IPS-18a (cell line): ENCODE measurements around the gene DUSP9.
"Not testable (repeated sequence)": the region's sequence is repeated elsewhere in the genome, so short reads cannot be mapped to it uniquely, and the experiment has no call there.

Experiments used
- H3K27ac ChIP-seq: one replicate; pipeline ENCODE4 v1.5.1; 2013; ENCODE audit warnings: low read length
- H3K27me3 ChIP-seq: one replicate; pipeline ENCODE4 v1.6.1; 2013; ENCODE audit warnings: mild to moderate bottlenecking, low read length; ENCODE audit not compliant: control insufficient read depth, insufficient read depth
- H3K36me3 ChIP-seq: one replicate; pipeline ENCODE4 v1.6.1; 2013; ENCODE audit warnings: low read depth, low read length; ENCODE audit not compliant: control insufficient read depth
- H3K4me1 ChIP-seq: one replicate; pipeline ENCODE4 v1.6.1; 2013; ENCODE audit warnings: low read depth, low read length; ENCODE audit not compliant: control insufficient read depth
- H3K4me3 ChIP-seq: one replicate; pipeline ENCODE4 v1.5.1; 2013; ENCODE audit warnings: low read length
- H3K9ac ChIP-seq: one replicate; pipeline ENCODE4 v1.6.1; 2013; ENCODE audit warnings: mild to moderate bottlenecking, low read length, moderate library complexity
- H3K9me3 ChIP-seq: one replicate; pipeline ENCODE4 v1.6.1; 2013; ENCODE audit warnings: low read depth, low read length; ENCODE audit not compliant: control insufficient read depth

The DUSP9 gene, protein sequence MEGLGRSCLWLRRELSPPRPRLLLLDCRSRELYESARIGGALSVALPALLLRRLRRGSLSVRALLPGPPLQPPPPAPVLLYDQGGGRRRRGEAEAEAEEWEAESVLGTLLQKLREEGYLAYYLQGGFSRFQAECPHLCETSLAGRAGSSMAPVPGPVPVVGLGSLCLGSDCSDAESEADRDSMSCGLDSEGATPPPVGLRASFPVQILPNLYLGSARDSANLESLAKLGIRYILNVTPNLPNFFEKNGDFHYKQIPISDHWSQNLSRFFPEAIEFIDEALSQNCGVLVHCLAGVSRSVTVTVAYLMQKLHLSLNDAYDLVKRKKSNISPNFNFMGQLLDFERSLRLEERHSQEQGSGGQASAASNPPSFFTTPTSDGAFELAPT

DNA sequence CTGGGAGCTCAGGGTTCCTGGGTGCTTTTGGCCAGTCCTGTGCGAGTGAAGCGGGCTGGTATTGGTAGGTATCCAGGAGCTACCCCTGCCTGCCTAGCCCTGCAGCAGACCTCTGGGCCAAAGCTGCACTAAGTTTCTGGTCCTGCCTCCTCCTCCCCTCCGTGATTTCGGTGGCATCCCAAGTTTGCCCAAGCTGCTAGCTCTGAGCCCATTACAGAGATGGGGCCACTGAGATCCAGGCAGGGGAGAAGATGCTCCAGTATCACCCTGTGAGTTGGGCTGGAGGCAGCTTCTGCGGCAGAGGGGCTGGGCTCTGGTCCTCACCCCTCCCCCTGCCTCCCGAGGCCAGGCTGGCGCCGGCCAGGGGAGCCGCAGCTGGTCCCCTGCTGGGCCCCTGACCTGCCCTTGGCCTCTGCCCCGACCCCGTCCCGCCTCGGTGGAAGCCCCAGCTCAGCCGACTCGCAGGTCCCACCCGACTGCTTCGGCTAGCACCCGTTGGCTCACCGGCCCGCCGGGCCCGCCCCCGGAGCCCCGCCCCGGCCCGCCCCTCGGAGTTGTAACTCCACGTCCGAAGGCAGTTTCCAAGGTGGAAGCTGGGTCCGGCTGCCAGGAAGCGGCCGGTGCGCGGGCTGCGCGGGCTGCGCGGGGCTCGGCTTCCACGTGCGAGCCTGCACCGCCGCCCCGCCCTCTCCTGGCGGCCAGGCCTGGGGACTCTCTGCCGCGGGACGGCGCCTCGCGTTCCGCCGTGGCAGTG lies at the start of gene DUSP9:
Gene DUSP9 (plus strand): TSS at position 584 of the 754 bp plus-strand sequence. CDS start 751 bp downstream, outside the sequence.
- H3K9ac ChIP-seq = no peak within 1 kb of the TSS
- no peaks in the 10 kb centered on the region for H3K4me1 ChIP-seq
- peak within 1 kb of the TSS; percentile 9 for H3K4me3 ChIP-seq

DNA sequence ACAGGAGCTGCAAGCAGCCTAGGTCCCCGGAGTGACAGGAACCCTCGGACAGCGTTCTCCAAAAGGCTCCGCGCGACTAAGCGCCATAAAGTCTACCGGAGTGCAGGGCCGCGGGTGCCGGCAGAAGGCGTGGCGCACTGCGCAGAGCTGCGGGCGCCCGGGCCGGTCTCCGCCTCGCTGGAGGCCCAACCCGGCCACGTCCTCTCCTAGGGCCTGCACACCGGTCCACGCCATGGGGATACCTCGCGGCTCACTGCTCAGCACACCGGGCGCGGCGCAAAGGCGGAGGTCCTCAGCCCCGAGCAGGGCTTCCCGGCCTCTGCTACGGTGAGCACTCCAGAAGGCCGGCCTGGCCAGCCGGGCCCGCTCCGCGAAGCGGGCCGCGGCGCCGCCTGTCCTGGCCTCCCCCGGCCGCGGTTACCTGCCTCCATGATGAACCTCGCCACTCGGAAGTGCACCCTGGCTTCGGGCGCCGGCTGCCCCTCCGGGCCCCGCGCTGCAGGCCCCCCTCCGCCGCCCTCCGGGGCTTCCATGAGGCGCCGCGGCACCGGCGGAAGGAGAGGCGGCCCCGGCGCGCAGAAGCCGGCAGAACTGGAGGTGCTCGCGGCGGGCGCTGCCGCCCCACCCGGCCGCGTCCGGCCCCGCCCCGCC lies 48.3 kb upstream of the DUSP9 start, which contains the start of gene CCNQ:
Gene CCNQ (minus strand): TSS at position 599 of the 651 bp plus-strand sequence. CDS start 66 bp downstream, at position 533.
- Histone ChIP-seq H3K36me3 (no peaks in the 10 kb centered on the region), H3K27me3 (peaks cover 6% of the 10 kb centered on the region), H3K4me3 (peak within 1 kb of the TSS; percentile 54), H3K9ac (no peak within 1 kb of the TSS), H3K4me1 (no peaks in the 10 kb centered on the region), H3K9me3 (peaks cover 3% of the 10 kb centered on the region), H3K27ac (no peak within 1 kb of the TSS)

More for the DNA sequence above, at the start of gene DUSP9:
- Histone ChIP-seq H3K27me3 (peaks cover 73% of the 10 kb centered on the region), H3K36me3 (no peaks in the 10 kb centered on the region), H3K9me3 (no peaks in the 10 kb centered on the region), H3K27ac (no peak within 1 kb of the TSS)

DNA sequence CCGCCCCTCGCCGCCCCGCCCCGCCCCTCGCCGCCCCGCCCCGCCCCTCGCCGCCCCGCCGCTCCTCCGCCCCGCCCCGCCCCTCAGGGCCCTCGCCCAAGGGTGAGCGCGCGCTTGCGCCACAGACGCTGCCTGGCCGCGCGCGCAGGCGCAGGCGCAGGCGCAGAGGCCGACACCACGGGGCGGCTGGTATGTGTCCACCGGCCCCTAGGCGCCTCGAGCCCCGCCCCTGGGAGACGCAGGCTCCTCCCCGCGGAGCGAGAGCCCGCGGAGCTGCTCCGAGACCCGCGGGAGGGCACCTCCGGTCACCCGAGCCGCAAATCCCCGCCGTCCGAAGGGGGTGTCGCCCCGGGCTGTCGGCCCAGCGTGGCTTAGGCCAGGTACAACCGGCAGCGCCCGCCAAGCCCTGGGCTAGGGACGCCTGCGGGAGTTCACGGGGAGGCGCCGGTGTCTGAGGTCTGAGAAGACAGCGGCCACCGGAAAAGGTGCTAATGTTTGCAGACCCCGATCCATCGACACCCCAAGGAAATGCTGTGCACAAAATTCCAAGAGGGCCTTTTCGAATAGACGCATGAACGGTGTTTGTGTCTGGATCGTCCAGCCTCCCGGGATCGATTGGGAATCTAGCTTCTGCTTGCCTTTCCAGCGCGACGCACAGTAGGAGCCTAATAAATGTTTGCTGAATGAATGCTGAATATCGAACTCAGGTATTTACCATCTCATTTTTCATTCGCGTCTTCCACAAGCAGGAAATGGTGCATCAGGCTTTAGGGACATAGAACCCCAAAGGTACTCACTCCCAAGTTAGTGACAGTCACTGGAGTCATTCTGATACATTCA lies 47.6 kb upstream of the DUSP9 start:
- Histone ChIP-seq H3K9ac (no peak overlapping the region), H3K9me3 (peaks cover 3% of the 10 kb centered on the region), H3K4me3 (peak overlapping the region; percentile 50), H3K27ac (no peak overlapping the region), H3K36me3 (no peaks in the 10 kb centered on the region), H3K4me1 (no peaks in the 10 kb centered on the region), H3K27me3 (peaks cover 6% of the 10 kb centered on the region)

DNA sequence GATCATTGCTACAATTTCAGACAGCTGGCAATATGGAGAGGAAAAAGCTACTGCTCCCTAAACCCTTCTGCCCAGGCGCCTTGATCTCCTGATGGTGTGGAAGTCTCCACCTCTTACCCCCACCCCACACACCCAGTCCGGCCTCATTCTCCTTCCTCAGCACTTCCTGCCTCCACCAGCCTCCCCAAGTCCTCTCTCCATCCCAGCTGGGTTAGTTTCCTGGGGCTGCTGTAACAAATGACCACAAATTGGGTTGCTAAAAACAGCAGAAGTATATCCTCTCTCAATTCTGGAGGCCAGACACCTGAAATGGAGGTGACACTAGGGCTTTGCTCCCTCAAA lies 47.0 kb upstream of the DUSP9 start:
- H3K36me3 ChIP-seq = no peaks in the 10 kb centered on the region
- no peak overlapping the region for H3K9ac ChIP-seq
- H3K4me3 ChIP-seq = peak overlapping the region; percentile 50
- H3K4me1 ChIP-seq = no peaks in the 10 kb centered on the region
- peaks cover 6% of the 10 kb centered on the region for H3K27me3 ChIP-seq
- peaks cover 3% of the 10 kb centered on the region for H3K9me3 ChIP-seq
- H3K27ac ChIP-seq = no peak overlapping the region

DNA sequence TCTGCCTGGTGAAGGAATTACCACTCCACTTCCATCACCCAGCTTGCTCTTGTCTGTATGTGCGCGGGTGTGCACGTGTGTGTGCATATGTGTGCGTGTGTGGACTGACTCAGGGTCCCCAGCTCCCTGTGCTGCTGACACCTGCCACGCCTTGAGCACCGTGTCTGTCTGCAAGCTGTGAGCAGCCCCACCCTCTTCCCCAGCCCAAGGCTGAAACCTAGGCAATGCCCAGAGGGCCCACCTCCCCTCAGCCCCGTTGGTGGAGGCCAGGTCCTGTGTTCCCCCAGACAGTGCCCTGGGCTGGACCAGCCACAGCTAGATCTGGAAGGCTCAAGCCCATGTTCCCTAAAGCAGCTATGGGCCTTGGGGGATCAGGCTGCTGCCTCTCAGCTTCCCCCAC lies 46.1 kb upstream of the DUSP9 start:
- Histone ChIP-seq H3K9me3 (no peaks in the 10 kb centered on the region), H3K27ac (no peak overlapping the region), H3K4me1 (no peaks in the 10 kb centered on the region), H3K4me3 (no peak overlapping the region), H3K9ac (no peak overlapping the region), H3K36me3 (no peaks in the 10 kb centered on the region), H3K27me3 (peaks cover 6% of the 10 kb centered on the region)

DNA sequence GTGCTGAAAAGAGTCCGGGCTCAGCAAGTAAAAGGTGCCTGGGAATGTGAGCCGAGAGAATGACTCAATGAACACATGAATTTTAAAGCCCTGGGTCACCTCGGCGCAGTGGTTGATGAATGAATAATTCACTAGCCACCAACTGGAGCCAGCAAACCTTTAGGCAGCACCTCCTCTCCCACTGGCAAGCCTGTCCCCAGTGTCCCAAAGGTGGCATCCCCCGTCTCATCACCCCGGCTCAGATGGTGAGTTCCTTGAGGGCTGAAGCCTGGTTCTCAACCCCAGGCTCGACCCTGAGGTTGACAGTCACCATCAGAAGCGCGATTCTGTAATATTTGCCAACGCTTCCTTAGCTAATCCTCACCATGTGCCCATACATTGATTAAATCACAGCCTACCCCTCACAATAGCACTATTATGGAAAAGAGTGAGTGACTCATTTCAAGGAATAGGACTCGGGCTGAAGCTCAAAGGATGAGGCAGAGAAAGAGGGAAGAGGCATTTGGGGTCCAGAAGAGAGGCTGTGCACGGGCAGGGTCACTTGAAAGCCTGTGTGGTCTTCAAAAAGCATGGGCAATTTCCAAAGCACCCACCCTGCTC lies 45.4 kb upstream of the DUSP9 start:
- Histone ChIP-seq H3K27me3 (peaks cover 6% of the 10 kb centered on the region), H3K9me3 (no peaks in the 10 kb centered on the region)

DNA sequence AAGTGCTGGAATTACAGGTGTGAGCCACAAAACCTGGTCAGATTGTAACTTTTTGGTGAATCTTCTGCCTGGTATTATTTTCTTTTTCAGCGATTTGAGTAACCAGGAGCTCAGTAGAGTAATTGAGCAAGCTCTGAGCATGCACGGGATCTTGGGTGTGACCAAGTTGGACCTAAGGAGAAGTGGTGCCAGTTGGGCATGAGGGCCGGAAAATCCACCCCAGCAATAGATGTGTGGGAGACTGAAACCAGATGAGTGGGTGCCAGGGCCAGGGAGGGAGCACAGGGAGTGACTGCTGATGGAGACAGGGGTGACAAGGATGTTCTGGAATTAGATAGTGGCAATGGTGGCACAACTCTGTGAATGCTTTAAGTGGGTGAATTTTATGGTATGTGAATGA lies 44.4 kb upstream of the DUSP9 start:
- no peaks in the 10 kb centered on the region for H3K9me3 ChIP-seq

More for the DNA sequence above, 45.4 kb upstream of the DUSP9 start:
- H3K4me3 ChIP-seq = no peak overlapping the region
- H3K4me1 ChIP-seq = no peaks in the 10 kb centered on the region
- no peak overlapping the region for H3K27ac ChIP-seq
- H3K36me3 ChIP-seq = no peaks in the 10 kb centered on the region
- H3K9ac ChIP-seq = no peak overlapping the region

DNA sequence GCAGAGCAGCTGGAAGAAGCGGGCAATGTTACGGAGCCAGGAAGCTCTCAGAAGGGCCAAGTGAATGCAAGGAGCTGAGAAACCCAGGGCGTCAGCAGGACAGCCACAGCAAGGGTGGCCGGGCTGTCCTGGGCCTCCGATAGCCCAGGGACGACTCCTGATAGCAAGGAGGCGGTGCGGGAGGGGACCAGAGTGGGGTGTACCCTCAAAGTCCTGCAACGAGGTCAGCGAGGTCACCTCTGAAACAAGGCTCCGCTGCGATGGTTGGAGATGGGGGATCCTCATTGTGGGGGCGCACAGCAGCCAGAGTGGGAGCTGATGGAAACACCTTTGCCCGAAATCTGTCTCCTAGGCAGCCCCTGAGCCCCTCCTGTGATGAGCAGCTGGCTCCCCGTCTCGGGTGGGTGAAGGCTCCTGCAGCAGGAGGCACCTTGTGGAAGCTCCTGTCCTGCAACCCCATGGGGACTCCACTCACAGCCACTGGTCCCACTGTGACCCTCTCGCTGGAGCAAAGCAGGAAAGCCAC lies 43.8 kb upstream of the DUSP9 start:
- Histone ChIP-seq H3K27me3 (peaks cover 1% of the 10 kb centered on the region), H3K27ac (no peak overlapping the region), H3K4me1 (no peaks in the 10 kb centered on the region), H3K4me3 (no peak overlapping the region), H3K9me3 (no peaks in the 10 kb centered on the region), H3K36me3 (no peaks in the 10 kb centered on the region), H3K9ac (no peak overlapping the region)

More for the DNA sequence above, 44.4 kb upstream of the DUSP9 start:
- H3K36me3 ChIP-seq = no peaks in the 10 kb centered on the region
- H3K4me3 ChIP-seq = no peak overlapping the region
- peaks cover 6% of the 10 kb centered on the region for H3K27me3 ChIP-seq
- no peaks in the 10 kb centered on the region for H3K4me1 ChIP-seq
- H3K27ac ChIP-seq = no peak overlapping the region
- no peak overlapping the region for H3K9ac ChIP-seq

DNA sequence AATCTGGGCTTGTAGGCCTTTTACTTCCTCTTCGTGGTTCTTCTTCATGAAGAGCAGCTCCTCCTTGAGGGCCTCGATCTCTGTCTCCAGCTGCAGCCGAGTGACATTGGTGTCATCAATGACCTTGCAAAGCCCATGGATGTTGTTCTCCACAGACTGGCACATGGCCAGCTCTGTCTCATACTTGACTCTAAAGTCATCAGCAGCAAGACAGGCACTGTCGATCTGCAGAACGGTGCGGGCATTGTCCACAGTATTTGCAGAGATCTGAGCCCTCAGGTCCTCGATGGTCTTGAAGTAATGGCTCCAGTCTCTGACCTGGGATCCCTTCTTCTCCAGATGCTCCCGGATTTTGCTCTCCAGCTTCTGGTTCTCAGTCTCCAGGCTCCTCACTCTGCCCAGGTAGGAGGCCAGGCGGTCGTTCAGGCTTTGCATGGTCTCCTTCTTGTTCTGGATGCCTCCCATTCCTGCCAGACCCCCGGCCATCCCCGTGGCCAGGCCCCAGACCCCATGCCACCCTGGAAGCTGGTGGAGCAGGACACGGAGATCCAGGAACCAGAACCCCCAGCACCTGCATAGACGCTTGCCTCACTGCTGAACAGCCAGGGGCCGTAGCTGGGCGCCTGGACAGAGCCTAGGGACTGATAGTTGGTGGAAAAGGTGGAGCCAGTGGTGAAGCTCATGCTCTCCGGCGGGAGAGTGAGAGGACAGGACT lies 42.2 kb upstream of the DUSP9 start:
- peaks cover 14% of the 10 kb centered on the region for H3K27me3 ChIP-seq
- not testable (repeated sequence) for H3K9ac ChIP-seq, H3K36me3 ChIP-seq

DNA sequence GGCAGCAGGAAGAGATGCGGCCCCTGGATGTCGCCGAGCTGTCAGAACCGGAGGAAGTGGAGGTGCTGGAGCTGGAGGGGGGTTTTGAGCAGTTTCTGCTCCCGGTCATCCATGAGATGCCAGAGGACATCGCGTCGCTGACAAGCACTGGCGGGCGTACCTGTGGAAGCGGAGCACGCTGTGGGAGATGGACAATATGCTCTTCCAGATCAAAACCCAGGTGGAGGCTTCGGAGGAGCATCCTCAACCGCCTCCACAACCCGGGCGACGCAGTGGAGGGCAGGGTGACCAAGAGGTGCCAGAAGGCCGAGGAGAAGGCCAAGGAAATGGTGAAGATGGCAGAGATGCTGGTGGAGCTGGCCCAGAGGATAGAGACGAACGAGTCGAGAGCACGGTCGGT lies 40.5 kb upstream of the DUSP9 start:
- no peak overlapping the region for H3K4me3 ChIP-seq
- peaks cover 5% of the 10 kb centered on the region for H3K9me3 ChIP-seq
- no peaks in the 10 kb centered on the region for H3K36me3 ChIP-seq
- H3K4me1 ChIP-seq = no peaks in the 10 kb centered on the region
- no peak overlapping the region for H3K9ac ChIP-seq
- H3K27ac ChIP-seq = no peak overlapping the region
- H3K27me3 ChIP-seq = peaks cover 24% of the 10 kb centered on the region

More for the DNA sequence above, 42.2 kb upstream of the DUSP9 start:
- H3K27ac ChIP-seq, H3K4me3 ChIP-seq, H3K4me1 ChIP-seq, H3K9me3 ChIP-seq: not testable (repeated sequence)
